Fibroblast of skin of left biceps (primary cell): Measurements from ENCODE around the gene ERVFRD-1.
A peak's percentile ranks its signal among the peaks of the same experiment; 100 is the strongest.
"Not testable (repeated sequence)": the region's sequence is repeated elsewhere in the genome, so short reads cannot be mapped to it uniquely, and the experiment has no call there.

Source experiments
- DNase-seq, 2 experiments: peaks; one replicate each; pipeline ENCODE4 v3.0.0-alpha.2; 2013; ENCODE audit warnings: low read depth in 2 of 2

Gene ERVFRD-1

GRCh38 chr6:11089695-11090094, 21.8 kb downstream of the ERVFRD-1 start:
- DNase-seq, result no peak

- not testable (repeated sequence) for DNase-seq
Observed at GRCh38 chr6:11087141-11087812, 24.2 kb downstream of the ERVFRD-1 start.

- DNase-seq, result peak; percentile 33 to 42
Observed at GRCh38 chr6:11085758-11086435, 25.6 kb downstream of the ERVFRD-1 start.

GRCh38 chr6:11083956-11084355, 27.6 kb downstream of the ERVFRD-1 start:
- DNase-seq, result no peak

GRCh38 chr6:11083491-11083890, 28.0 kb downstream of the ERVFRD-1 start:
- no peak for DNase-seq

- DNase-seq, result no peak
Observed at GRCh38 chr6:11080296-11080695, 31.2 kb downstream of the ERVFRD-1 start.

- DNase-seq, result no peak
Observed at GRCh38 chr6:11078266-11078665, 33.3 kb downstream of the ERVFRD-1 start.

- DNase-seq, result no peak
Observed at GRCh38 chr6:11076540-11076939, 35.0 kb downstream of the ERVFRD-1 start.

GRCh38 chr6:11072101-11072500, 39.4 kb downstream of the ERVFRD-1 start:
- no peak for DNase-seq

GRCh38 chr6:11069760-11070159, 41.8 kb downstream of the ERVFRD-1 start:
- DNase-seq, result no peak

- DNase-seq, result no peak
Observed at GRCh38 chr6:11067348-11067747, 44.2 kb downstream of the ERVFRD-1 start.

- DNase-seq, result no peak
Observed at GRCh38 chr6:11066505-11067347, 44.8 kb downstream of the ERVFRD-1 start.

- no peak for DNase-seq
Observed at GRCh38 chr6:11065436-11066202, 45.9 kb downstream of the ERVFRD-1 start.

- no peak for DNase-seq
Observed at GRCh38 chr6:11064836-11065235, 46.7 kb downstream of the ERVFRD-1 start.

GRCh38 chr6:11062715-11063114, 48.8 kb downstream of the ERVFRD-1 start:
- DNase-seq, result no peak

- no peak for DNase-seq
Observed at GRCh38 chr6:11062083-11062482, 49.4 kb downstream of the ERVFRD-1 start.

GRCh38 chr6:11058406-11058805, 53.1 kb downstream of the ERVFRD-1 start:
- no peak for DNase-seq

GRCh38 chr6:11056871-11057270, 54.7 kb downstream of the ERVFRD-1 start:
- no peak for DNase-seq

GRCh38 chr6:11055127-11055627, 56.3 kb downstream of the ERVFRD-1 start:
- DNase-seq, result no peak

- DNase-seq, result no peak
Observed at GRCh38 chr6:11054722-11055121, 56.8 kb downstream of the ERVFRD-1 start.

GRCh38 chr6:11053307-11053706, 58.2 kb downstream of the ERVFRD-1 start:
- no peak for DNase-seq
